Measurements from ENCODE around the gene RSKR. TPM values are rescaled to one million over a fixed set of nuclear protein-coding genes. Genes with fewer than 3 reads are reported as not detected.

Gene RSKR
- total and polyA plus RNA-seq, 8 donors, result 8.4 to 31.6 (median 23.6) TPM

DNA sequence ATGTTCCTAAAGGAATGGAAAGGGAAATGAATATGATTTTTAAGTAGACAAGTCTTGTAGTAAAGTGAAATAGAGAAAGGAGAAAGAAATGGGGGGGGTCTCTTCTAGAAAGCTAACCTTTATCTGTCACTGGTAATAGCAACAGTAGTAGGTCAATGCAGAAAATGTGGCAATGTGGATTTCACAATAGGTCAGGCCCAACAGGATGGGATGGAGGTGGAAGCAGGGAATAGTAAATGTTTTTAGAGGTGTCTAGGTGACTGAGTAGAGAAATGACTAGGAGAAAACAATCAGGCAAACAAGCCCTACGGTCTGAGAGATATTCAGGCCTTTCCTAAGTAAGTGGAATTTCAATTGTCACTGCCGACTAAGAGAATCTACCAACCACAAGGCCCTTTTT is 6.0 kb upstream of the RSKR start:
- Histone ChIP-seq H3K27ac (no peak overlapping the region), H3K27me3 (no peaks in the 10 kb centered on the region), H3K4me3 (no peak overlapping the region), H3K36me3 (peaks cover 4 to 100% of the 10 kb centered on the region in 2 donors), H3K4me1 (no peaks in the 10 kb centered on the region), H3K9me3 (no peaks in the 10 kb centered on the region)
- no peak for TF ChIP-seq CTCF (IDR thresholded peaks at IDR 0.05)
- intact Hi-C loops (cut with DNase I), result no loop called here
- ATAC-seq (no peak), DNase-seq (no peak)

GRCh38 chr17:28618464-28618863 is 4.5 kb upstream of the RSKR start:
- Histone ChIP-seq H3K4me1 (no peaks in the 10 kb centered on the region), H3K9me3 (no peaks in the 10 kb centered on the region), H3K36me3 (peaks cover 4 to 100% of the 10 kb centered on the region in 2 donors), H3K4me3 (no peak overlapping the region), H3K27me3 (no peaks in the 10 kb centered on the region), H3K27ac (no peak overlapping the region)
- no peak for ATAC-seq
- TF ChIP-seq CTCF (IDR thresholded peaks at IDR 0.05), result no peak
- DNase-seq, result no peak
- intact Hi-C loops (cut with DNase I), result loop anchor here in 1 of 2 donors (10.0 kb wide), 1 partner anchor 74 kb away; no protein-coding TSS in a partner anchor

DNA sequence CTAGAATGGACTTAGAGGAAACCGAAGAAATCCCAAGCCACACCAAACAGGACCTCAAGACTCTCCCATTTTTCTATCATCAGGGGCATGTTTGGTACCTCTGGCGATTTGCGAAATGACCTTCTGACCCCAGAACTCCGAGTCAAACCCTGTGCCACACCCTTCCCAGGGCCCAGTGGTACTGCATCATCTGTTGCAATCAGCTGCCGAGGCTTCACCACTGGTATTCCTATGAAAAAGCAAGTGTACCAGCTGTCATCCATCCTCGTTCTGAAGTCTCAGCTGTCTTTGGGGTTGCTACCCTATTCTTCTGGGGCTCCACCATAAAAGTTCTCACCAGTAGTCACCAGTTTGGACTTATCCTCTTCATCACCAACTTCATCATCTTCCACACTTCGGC is 2.3 kb upstream of the RSKR start:
- ATAC-seq (no peak), DNase-seq (no peak)
- intact Hi-C loops (cut with DNase I), result loop anchor here in 1 of 2 donors (10.0 kb wide), 1 partner anchor 71 kb away; no protein-coding TSS in a partner anchor
- Histone ChIP-seq H3K27ac (no peak overlapping the region), H3K36me3 (peaks cover 4 to 99% of the 10 kb centered on the region in 2 donors), H3K9me3 (no peaks in the 10 kb centered on the region), H3K27me3 (no peaks in the 10 kb centered on the region), H3K4me1 (no peaks in the 10 kb centered on the region), H3K4me3 (no peak overlapping the region)
- TF ChIP-seq CTCF (IDR thresholded peaks at IDR 0.05), result no peak

- peaks cover 4 to 99% of the 10 kb centered on the region in 2 donors for H3K36me3 ChIP-seq
- ATAC-seq (no peak), DNase-seq (no peak)
- TF ChIP-seq CTCF (IDR thresholded peaks at IDR 0.05), result no peak
- H3K27me3 ChIP-seq, result no peaks in the 10 kb centered on the region
- intact Hi-C loops (cut with DNase I), result loop anchor here in 1 of 2 donors (10.0 kb wide), 1 partner anchor 71 kb away; no protein-coding TSS in a partner anchor
- no peak overlapping the region for H3K4me3 ChIP-seq
- no peak overlapping the region for H3K27ac ChIP-seq
- no peaks in the 10 kb centered on the region for H3K4me1 ChIP-seq
- no peaks in the 10 kb centered on the region for H3K9me3 ChIP-seq
Observed at GRCh38 chr17:28615260-28615940, 1.4 kb upstream of the RSKR start.

GRCh38 chr17:28612936-28613872 is 781 bp downstream of the RSKR start:
- peak; percentile 35 to 41 for TF ChIP-seq CTCF (IDR thresholded peaks at IDR 0.05)
- Histone ChIP-seq H3K9me3 (no peaks in the 10 kb centered on the region), H3K36me3 (peaks cover 0 to 90% of the 10 kb centered on the region in 2 donors), H3K4me1 (no peaks in the 10 kb centered on the region), H3K27me3 (no peaks in the 10 kb centered on the region), H3K4me3 (no peak overlapping the region), H3K27ac (no peak overlapping the region)
- ATAC-seq, result peak; percentile 73
- intact Hi-C loops (cut with DNase I), result loop anchor here in 1 of 2 donors (10.0 kb wide), 1 partner anchor 68 kb away; no protein-coding TSS in a partner anchor
- DNase-seq, result peak in 1 of 4 donors; percentile 45
